Suppressor macrophage treated with lipopolysaccharide for 4 hours (primary cell): ENCODE results near the gene OVCA2.
A peak's percentile ranks its signal among the peaks of the same experiment; 100 is the strongest.

Experiments
- DNase-seq: peaks from one replicate; pipeline ENCODE4 v3.0.0-alpha.2; 2020

The OVCA2 gene

DNA sequence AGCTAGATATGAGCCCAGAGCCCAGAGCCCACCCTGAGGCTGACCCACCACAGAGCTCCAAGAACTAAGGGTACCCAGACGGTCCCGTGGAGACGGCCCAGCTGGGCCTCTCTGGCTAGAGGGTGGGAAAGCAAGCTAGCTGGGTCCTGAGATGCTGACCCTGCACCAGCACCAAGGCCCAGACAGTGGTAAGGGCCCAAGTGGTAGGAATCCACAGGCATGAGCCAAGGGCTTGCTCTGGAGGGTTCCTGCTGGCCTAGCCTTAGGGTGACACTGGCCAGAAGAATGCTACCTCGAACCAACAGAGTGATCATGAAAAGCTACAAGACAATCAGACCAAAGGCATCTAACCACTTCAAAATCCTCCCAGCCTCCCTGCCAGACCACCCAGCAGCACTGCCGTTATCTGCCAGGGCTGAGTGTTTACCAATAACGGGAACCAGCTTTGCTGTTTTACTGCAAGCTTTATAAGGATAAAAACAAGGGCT is 26.3 kb downstream of the OVCA2 start:
- no peak for DNase-seq

DNA sequence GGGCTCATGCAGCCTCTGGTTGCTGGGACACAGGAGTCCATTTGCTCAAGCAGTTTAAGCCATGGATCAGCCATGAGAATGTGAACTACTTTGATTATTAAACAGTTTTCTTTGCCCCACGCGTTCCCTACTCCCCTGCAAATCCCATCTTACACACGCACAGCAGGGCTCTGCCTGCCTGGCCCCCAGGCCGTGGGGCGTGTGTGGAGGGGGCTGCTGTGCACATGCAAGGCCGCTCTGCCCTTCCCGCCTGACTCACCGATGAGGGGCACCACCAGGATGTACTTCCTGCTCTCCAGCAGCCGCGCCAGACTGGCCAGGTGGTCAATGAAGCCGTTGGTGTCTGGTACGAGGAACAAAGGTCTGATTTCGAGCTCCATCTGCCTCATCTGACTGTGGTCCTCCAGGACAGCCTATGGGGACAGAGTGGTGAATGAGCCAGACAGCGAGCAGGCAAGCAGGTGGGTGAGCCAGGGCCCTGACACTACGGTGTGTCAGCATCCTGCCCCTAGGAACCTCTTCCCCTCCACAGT is 26.8 kb downstream of the OVCA2 start:
- no peak for DNase-seq

DNA sequence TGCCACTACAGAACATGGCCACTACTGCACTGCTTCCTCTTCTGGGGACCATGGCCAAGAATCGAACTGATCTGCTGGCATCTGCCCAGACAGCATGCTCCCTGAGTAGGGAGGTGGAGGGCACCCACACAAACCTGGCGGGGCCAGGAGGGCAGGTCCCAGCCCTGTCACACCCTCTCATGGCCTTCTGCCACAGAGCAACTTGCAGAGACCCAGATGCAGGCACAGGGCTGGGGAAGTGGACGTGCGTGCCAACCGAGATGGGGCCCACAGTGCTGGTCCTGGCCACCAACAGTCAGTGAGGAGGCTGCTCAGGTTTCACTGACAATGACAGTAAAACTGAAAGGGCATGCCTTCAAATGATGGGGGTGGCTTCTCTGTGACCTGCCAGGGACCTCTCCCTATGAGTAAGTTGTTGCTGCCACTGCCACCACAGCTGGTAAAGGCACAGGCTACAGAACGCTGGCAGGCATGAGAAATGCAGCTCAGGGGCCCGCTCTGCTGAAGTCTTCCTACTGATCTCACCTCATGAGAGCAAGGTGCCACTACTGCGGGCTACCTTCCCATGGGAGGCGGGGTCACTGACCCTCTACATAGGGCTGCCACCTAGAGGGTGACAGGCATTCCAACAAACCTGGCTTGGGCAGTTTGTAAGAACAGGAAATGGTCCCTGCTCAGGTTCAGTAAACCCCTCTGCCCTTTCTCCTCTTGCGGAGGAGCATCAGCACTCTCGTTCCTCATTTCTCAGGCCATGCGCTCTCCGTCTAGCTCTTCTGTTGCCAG is 28.6 kb downstream of the OVCA2 start:
- DNase-seq: no peak

DNA sequence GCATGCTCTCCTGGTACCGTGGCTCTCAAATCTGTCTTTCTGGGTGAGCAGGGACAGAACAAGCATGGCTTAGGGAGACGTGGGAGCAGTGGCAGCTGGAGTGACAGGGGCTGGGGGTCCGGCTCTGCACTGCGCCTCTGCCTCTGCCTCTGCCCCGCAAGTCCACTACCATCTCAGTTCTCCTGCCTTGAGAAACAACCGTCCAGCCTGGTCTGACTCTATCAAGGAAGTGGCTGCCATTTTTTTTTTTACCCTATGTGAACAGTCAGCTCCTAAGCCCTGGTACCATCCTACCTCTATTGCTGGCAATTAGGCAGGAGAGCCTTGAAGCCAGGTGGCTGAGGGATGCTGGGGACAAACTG is 29.2 kb downstream of the OVCA2 start:
- DNase-seq: no peak

DNA sequence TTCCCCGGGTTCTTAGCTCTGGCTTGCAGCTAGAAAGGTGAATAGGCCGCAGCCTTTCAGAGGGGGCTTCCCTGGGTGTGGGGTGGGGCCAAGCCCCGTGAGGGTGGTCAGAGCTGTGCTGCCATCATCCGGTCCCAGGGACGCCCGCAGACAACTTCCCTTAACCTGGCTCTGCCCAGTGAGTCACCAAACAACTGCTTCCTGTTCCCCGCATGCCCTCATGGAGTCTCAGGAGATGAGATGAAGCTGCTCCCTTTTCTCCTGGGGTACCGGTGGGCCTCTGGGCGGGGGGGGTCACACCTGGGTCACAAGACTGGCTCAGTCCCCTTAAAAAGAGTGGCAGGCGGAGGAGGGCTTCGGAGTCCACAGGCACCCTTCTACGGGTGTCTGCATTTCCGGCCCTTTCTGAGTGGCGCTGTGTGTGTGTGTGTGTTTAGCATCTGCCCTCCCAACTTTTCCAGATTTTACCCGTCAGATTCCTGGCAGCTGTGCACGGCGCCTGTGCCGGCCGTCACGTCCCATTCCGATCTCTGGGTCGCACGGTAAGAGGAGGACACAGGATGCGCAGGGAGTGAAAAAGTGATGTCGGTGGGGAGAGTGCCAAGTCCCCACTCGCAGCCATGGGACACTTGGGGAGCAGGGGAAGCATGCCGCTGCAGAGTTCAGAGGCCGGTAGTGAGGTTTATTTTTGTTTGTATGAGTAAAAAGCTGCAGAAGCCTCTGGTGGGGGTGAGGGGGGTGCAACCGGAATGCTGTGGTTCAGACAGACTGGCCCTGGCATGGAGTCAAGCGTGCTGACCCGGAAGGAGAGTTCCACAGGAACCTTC is 29.8 kb downstream of the OVCA2 start:
- no peak for DNase-seq

DNA sequence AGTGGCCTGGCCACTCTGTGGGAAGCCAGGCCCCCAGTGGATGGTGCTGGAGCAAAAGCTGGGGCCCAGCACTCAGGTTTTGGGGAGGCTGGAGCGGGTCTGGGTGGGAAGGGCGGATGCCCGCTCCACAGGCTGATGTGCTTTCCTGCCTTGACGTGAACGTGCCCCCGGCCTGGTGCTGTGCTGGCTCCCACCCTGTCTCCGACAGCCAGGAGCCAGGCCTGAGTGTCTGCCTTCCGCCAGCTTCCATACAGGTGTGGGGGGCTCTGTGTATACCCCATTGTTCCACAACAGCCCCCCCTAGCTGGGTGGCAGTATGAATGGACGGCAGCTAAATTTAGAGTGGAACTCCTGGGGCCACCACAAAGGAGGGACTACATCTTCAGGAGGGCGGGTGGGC is 33.1 kb downstream of the OVCA2 start:
- no peak for DNase-seq

DNA sequence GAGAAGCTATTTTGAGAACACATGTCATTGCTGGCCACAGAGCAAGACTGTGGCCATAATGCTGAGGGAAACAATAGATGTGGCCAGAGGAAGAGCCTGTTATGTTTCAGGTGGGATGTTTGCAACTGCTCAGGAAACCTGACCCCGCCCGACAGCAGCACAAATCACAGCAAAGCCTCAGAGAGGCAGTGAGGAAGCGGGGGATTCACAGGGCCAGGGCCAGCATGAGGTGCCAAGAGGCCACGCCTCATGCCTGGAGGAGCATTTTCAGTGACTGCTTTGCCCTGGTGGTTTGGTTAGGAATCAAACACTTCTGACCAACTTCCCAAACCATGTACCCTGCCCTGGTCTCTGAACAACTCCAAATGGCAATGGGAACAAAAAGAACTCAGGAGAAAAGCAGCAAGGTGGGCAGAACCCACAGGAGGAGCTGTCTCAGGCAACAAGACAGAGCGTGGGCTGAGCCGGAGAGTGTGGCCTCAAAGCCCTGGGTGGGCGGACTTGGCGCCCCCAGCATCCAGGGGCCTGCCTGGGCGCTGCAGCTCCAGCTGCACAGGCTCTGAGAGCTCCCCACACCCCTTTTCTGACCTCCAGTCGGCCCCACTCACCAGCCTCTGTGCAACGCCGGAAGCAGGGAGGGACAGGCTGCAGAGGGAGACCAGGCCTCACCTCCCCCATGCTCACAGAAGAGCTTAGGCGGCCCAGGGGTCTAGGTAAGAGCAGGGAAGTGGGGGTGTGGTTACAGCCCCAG is 33.7 kb downstream of the OVCA2 start:
- no peak for DNase-seq

DNA sequence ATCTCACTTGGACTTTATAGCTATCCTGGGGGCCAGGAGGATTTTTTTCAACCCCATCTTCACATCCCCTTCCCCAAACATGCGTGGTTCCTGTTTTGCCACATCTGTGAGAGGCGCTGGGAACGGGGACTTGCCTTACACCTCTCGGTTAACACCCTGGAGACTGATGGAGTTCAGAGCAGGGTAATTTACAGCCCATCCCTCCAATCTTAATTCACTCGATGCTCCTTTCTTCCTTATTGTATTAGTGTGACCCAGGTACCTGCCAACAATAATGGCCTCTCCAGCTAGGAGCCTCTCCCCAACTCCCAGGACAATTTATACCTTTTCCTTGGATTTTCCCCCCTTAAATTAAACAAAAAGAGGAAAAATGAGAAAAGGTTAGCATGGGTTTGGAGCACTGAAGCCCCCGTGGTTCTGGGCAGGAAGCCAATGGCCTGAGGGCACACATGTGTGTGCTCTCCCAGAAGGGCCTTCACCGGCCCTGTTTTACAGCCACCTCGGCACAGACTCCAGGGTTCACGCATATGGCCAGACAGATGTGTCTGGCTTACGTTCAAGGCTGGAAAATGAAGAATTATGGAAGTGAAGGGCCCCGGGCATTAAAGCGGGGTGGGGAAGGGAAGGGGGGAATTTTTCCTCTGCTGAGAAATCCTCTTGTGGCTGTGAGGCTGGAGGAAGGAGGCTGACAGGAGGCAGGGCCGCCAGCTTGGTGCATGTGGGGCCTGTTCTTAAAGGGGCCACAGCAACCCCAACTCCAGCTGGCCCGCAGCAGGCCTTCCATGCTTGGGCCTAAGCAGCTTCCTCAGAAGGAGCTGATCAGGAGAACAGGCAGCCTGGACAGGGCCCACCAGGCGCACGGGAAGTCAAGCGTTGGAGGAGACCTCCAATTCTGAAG is 34.5 kb downstream of the OVCA2 start:
- DNase-seq: no peak

DNA sequence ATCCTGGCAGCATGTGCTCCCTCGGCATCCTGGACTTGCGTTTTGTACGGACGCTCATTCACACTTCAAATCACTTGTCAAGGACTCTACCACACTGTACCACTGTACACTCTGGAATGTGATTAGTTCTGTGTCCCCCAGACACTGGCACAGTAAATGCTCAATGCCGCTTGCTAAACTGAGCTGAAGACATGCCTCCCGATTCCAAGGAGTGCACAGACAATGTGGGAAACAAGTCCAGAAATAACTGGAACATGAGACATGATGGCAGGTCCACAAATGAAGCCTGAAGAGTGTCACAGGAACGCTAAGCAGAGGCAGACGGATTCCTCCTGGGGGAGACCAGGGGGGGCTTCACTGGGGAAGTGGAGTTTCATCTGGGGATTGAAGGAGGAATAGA is 35.2 kb downstream of the OVCA2 start:
- no peak for DNase-seq

DNA sequence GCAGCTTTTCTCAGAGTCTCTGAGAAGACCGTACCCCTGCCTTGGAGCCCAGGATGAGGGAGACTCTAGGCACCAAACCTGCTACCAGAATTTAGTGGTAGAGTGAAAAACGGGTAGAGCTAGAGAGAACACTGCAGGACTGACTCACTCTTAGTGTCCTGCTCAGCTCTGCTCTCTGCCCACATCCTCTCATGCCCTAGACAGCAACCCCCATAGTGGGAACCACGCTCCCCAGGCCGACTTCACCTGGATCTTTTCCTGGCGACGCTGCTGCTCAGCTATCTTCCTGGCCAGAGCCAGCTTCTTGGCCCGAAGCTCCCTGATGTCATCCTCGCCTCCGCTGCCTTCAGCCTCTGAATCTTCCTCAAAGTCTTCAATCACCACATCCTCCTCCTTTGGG is 39.7 kb downstream of the OVCA2 start:
- no peak for DNase-seq

DNA sequence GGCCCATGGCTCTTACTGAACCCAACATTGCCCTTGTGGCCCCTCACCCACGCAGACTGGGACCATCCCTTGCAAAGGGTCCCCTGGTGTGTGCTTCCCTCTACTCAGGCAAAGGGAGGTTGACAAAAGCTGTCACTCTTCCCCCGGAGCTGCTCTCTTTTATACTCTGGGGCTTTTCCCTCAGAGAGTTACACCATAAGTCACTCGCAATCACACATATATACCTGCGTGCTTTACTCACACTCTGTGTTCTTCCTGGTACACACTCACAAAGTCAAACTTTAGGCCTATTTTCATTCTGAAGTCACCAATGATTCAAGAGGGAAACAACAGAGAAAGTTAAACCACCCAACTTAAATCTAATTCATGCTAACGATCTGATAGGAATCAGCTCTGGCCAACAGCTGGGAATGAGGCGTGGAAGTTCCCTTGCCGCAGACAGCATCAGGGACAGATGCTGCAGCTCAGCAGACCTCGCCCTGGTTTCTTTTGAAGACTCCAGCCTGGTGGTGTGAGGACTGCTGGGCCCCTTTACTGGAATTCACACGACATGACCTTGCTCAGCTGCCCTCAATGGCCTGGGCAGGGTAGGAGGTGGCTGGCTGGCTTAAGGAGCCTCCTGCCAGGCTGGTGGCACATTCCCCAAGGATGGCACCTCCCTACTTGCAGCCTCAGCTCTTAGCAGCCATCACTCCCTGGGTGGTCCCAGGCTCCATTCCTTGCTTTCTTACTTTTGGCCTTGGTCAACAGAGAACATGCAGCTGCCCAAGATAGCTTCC is 40.4 kb downstream of the OVCA2 start:
- no peak for DNase-seq

DNA sequence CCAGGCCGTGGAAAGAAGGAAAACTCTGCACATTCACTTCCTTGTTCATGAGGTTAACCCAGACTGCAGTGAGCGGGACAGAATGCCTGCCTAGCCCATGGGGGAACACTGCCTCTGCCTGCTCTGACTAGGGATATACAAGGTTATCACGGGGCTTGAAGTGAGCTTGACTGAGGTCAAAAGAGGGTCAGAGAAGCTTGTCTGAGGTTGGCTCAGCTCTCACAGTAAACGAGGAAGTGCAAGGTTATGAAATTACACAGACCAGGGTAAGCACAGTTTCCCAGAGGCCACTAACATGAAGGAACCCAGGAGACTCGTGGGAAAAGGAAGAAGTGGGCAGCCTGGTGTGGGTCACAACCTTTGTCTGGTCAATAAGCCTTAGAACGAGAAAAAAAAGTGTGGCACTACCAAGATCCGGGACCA is 41.8 kb downstream of the OVCA2 start:
- DNase-seq: peak; percentile 96

DNA sequence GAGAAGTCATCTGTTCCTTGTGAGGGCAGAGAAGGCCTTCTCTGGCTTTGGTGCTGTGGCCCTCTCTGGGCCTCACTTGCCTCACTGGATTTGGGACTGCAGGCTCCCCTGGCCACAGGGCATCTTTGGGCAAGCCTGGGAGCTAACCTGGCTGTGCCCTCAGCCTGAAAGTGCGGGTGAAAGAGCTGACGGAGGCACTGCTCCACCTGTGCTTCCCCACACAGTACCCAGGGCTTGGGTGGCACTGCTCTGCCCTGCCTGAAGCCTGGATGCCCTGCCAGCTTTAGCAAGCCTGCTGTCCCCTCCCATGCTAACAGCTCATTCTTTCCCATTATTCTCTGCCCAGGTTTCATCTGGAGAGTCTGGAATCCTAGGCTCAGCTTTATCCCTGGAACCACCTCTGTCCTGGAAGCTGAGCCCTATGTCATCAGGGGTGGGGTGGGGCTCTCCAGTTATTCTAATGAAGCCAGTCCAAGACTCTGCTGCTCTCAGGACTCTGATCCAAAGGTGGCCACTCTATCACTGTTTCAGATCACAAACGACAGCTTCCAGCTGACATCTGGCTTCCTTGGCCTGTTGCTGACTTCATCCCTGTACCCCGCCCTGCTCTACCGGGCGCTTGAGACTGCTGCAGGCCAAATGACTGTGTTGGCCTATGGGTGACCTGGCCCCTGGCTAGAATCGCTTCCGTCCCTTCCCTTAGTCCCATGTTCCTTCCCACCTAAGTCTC is 42.4 kb downstream of the OVCA2 start:
- peak; percentile 26 for DNase-seq

DNA sequence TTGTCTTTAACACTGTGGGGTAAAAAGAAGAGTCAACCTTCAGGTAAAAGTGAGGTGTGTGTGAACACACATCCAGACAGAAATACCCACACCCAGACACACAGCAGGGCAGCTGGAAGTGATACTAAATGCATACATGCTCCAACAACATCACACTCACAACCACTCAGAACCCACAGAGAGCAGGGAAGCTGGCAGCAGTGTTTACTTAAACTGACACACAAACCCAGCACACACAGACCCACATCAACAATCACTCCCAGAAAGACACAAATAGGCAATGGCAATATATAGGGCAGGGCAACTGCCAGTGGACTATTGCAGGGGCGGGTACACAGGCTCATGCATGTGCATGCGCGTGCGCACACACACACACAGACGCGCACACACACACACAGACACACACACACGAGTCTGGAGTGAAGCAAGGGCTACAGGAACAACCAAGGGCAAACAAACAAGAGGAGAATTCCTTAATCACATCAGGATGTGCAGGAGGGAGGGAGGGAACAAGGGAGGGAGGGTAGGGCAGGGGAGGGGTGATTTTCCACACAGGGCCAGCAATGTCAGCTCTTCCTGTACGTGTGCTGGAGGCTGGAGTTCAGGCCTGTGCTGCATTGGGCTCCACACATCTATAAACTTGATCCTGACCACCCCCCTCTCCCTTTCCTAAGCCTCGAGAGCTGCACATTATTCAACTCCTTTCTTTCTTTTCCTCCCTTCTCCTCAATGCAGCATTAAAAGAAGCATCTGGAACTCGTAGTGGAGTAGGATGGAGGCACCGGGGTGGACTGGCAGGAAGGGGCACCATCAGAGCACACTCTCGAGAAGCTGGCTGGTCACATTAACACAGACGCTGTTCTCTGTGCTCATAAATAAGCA is 43.2 kb downstream of the OVCA2 start:
- no peak for DNase-seq

DNA sequence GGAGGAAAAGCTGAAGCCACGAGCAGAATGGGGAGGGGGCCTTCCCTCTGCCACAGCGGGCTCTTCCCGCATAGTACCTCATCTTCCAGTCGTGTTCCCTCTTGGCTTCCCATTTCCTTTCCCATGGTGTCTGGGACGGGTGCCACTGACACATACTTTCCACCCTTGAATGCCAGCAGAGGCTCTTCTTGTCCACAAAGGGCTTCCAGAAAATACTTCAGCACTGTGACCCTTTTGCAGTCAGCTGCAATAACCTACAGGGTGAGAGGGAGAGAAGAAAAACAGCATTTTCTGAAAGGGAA is 43.8 kb downstream of the OVCA2 start:
- DNase-seq: no peak

DNA sequence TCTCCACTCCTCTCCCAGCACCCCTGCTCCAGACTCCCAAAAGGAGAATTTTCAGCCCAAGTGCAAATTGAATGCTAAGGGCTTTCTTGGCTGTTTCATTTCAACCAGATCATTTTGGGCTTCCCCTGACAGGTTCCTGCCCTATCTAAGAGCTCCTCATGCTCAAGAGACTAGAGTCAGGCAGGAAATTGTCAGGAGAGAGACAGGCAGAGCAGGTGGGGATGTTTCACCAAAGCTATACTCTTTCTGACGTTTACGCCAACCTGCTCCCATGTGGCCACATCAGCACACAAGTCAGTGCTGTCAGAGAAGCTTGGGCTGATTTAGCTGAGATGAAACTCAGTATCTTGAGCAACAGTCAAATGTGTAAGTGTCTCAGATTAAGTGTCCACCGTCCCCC is 44.5 kb downstream of the OVCA2 start:
- no peak for DNase-seq

DNA sequence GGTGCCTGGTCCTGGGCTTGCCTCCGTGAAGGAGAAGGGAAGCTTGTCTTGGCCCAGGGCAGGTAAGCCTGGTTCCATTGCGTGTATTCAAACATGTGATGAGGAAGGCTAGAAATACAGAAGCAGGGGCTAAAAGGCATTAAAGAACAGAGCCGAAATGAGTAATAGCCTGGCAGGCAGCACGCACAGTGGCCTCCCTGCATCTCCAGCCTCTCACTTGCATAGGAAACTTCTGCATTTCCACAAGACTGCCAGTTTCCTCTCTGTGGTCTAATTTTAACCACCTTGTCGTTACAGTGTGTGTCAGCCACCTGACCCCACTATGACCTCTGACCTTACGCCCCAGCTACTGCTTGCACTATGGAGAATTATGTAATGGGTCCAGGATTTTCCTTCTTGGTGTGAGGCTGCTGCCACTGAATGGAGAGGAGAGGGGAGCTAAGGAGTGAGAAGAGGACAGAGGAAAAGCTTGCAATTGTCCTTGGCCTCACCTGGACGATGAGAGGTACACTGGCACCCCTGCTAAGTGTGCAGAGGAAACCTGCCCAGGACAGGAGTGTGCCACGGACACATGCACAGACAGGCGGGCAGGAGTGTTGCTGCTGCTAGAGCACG is 45.9 kb downstream of the OVCA2 start:
- peak; percentile 95 for DNase-seq

DNA sequence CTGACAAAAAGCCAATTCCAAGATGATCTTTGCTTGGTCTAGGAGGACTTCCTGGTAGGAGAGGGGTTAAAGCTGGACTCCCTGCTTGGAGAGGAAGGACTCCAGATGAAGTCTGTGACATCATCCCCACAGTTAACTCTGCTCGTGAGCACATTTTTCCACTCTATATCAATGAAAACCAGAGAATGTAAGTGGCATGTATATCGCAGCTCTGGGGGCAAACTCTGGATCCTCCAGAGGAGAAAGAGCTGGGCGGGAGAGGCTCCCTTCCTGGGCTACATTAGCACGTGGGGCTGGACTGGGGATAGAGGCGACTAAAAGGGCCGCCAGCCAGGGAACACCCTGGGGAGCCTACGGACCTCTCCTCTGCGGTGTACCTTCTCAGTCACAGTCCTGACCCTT is 47.2 kb downstream of the OVCA2 start:
- DNase-seq: peak; percentile 66

DNA sequence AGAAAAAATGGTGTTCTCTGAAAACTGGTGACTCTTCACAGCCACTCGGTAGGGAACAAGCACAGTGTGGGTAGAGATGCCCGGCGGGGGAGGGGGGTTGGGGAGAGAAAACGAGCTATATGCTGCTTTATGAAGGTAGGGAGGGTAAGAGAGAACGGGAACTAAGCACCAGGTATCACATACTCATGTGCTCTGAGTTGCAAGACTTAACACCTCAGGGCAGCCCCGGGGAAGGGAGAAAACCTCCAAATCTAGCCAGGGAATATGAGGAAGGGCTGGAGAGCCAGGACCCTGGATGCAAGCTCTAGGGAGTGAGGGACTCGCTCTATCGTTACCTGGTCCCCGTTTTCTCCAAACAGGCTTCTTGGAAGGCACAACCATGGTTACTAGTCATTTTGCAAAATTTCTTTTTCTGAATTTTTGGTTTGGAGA is 48.4 kb downstream of the OVCA2 start:
- DNase-seq: peak; percentile 41
